Right hindlimb (tissue), 1 donor: Measurements from ENCODE around the gene FUOM.

Experiments
- DNase-seq: peaks from one replicate; pipeline ENCODE4 v3.0.0-alpha.2; 2018

Gene FUOM

GRCh38 chr10:133357285-133358161 is at the start of gene FUOM:
Gene FUOM (minus strand): TSS chr10:133358019. CDS start chr10:133358007, 12 bp downstream.
- peak; percentile 62 for DNase-seq

- DNase-seq = no peak
Measured at GRCh38 chr10:133405844-133406527, 48.2 kb upstream of the FUOM start.

- no peak for DNase-seq
Measured at GRCh38 chr10:133405272-133405671, 47.5 kb upstream of the FUOM start.

- no peak for DNase-seq
Measured at GRCh38 chr10:133403784-133404183, 46.0 kb upstream of the FUOM start.

- no peak for DNase-seq
Measured at GRCh38 chr10:133403359-133403758, 45.5 kb upstream of the FUOM start.

GRCh38 chr10:133401981-133402725 is 44.3 kb upstream of the FUOM start:
- no peak for DNase-seq

GRCh38 chr10:133401500-133401899 is 43.7 kb upstream of the FUOM start:
- DNase-seq = no peak

GRCh38 chr10:133400624-133401424 is 43.0 kb upstream of the FUOM start:
- DNase-seq = no peak

- DNase-seq = no peak
Measured at GRCh38 chr10:133399123-133399601, 41.3 kb upstream of the FUOM start.

GRCh38 chr10:133397938-133398337 is 40.1 kb upstream of the FUOM start:
- no peak for DNase-seq

- no peak for DNase-seq
Measured at GRCh38 chr10:133396035-133396624, 38.3 kb upstream of the FUOM start.

- no peak for DNase-seq
Measured at GRCh38 chr10:133394801-133395221, 37.0 kb upstream of the FUOM start.

- peak; percentile 97 for DNase-seq
Measured at GRCh38 chr10:133394064-133394663, 36.3 kb upstream of the FUOM start, which contains the start of gene MTG1. Gene MTG1 (plus strand): TSS chr10:133394157. CDS start chr10:133394221, 64 bp downstream.

GRCh38 chr10:133393401-133394063 is 35.7 kb upstream of the FUOM start:
- no peak for DNase-seq

GRCh38 chr10:133391761-133392518 is 34.1 kb upstream of the FUOM start:
- no peak for DNase-seq

GRCh38 chr10:133391249-133391635 is 33.4 kb upstream of the FUOM start:
- DNase-seq = no peak

GRCh38 chr10:133390597-133391248 is 32.9 kb upstream of the FUOM start:
- DNase-seq = no peak

GRCh38 chr10:133388973-133389818 is 31.4 kb upstream of the FUOM start:
- DNase-seq = no peak
